Measurements from ENCODE around the gene AP2A2.

AP2A2 gene

DNA sequence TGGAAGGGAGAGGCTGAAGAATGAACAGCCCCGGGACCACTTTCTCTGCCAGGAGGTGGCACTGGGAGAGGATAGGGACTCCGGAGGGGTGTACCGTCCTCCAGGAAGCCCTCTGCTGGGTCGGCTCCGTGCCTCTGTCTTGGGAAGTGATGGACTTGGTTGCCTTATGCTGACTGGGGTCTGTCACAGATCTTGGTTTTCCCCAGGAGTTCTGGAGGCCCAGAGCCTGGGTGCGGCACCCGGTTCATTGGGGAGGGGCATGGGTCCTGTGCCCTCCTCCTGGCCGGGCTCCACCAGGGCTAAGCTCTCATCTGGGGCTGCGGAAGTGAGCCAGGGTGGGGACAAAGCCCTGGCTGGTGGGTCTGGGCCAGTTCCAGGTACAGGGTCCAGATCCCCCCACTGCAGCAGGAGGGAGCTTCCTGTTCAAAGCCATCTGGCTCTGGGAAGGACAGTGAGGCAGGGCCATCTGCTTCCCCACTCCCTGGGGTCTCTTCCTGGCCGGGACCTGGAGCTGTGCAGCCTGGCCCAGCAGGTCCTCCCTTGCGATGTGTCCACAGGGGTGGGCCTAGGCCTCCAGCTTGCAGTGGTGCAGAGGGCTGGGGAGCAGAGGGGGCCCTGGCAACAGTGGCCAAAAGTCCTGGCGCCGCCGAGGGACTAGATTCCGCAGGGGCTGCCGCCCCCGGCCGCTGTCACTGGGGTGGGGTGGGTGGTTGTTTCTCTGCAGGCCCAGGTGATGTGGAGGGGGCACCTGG, 1.1 kb upstream of the AP2A2 start:
- DNase-seq (ENCODE audit: low spot score) = peak; percentile 4

DNA sequence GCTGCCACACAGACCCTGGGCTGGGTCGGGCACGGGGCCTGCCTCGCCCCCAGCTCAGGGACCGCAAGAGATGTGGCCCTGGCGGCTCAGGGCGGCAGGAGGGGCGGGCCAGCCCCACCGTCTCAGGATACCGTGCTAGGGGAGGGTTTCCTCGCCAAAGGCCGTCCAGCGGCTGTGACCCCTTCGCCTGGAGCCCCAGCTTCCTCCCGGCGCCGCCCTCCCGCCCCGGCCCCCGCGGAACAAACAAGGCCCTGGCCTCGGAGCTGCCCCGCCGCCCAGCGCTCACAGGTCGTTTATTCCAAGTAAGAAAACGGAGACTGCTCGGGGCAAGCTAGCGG, 543 bp upstream of the AP2A2 start:
- DNase-seq (ENCODE audit: low spot score) = peak; percentile 7

DNA sequence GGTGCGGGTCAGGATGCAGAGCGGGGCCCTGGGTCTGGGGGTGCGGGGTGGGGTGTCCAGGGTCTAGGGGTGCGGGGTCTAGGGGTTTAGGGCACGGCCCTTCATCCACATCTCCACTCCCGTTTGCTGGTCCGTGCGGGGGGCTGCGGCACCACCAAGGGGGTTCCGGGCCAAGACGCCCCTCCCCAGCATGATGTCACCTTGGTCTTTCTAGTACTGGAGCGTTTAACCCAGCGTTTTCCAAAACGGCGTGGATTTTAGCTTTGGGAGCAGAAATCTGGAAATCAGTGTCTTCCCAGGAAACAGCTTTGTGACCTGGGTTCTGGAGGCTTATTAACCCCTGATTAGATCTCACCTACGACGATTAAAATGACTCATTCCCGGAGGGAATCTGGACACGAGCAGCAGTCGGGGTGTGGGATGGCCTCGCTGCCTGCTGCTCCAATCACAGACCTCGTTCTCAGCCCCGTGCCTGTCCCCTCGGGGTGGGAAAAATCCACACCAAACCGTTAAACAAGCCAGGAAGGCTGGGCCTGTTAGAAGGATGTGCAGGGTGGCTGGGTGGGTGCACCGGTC, 759 bp downstream of the AP2A2 start:
- DNase-seq (ENCODE audit: low spot score) = peak; percentile 43

DNA sequence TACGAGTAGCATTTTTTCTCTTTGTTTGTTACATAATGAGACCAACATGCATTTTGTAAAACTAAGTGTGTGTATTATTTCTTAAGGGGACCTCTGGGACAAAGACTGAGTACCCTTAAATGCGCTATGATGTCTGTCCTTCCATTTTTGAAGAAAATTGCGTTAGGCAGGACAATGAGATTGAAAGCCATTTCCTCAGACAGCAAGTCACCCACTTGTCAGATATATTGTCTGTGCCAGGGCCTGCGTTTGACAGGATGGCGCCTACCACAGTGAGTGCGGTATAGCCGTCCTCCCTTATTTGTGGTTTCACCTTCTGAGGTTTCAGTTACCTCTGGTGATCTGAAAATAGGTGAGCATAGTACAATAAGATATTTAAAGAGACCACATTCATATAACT, 2.2 kb downstream of the AP2A2 start:
- DNase-seq (ENCODE audit: low spot score) = no peak

DNA sequence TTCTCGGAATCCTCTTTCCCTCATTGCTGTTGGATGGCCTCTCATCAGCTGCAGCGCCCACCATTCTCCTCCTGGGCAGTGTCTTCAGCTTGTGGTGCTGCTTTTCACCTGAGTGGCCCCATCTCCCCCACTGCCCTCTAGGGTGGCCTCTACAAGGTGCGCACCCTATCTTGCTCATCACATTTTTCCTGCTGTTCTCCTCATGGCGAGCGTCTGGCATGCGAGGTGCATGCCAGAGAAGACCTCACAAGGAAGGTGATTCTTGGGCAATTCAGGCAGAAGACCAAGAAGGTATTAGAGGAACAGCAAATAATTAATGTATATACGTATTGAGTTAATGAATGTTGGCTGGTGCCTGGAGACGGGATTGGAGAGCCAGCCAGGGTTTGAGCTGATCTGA, 3.1 kb downstream of the AP2A2 start:
- DNase-seq (ENCODE audit: low spot score) = no peak

DNA sequence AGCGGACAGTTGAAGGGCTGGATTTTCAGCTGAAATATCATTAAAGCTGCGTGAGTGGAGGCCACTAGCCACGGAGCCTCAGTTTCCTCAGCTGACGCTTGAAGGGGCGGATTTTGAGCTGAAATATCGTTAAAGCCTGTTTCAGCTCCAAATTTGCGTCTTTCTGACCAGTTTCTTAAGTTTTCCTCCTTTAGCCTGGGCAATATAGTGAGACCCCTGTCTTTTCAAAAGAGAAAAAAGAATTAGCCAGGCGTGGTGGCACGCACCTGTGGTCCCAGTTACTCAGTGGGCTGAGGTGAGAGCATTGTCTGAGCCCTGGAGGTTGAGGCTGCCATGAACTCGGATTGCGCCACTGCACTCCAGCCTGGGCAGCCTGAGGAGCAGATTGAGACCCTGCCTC, 3.7 kb downstream of the AP2A2 start:
- DNase-seq (ENCODE audit: low spot score) = no peak

DNA sequence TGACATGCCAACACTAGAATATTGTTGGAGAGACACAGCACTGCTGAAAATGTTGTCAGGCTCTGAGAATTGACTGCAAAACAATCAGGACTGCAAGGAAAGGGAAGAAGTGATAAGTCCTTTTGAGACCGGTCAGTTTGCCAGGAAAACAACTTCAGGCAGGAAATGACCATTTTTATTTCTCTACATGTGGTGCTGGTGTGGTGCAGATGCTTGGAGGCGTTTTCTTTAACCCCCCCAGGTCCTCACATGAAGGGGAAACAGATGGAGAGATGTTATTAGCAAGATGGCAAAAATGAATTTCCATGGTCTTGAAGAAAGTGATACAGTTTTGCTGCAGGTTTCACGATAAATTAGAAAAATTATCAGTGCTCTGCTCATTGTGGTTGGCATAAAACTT, 5.7 kb downstream of the AP2A2 start:
- DNase-seq (ENCODE audit: low spot score) = no peak

DNA sequence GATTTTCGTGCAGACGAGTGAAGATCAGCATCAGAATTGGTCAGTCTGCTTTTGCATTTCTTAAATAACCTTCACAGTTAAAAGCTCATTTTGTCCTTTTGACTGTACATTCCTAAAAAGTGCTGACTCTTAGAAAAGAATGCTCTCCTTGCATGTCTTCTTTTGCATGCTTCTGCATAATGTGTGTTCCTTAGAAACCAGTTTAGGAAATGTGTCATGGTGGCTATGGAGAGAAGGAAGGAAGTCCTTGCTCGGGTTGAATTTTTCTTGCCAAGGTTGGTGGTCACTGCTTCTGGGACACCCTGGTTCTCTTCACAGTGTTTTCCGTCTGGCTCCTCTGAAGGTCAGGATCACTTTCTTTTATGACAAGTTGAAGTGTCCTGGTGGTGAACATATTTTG, 6.8 kb downstream of the AP2A2 start:
- no peak for DNase-seq (ENCODE audit: low spot score)

DNA sequence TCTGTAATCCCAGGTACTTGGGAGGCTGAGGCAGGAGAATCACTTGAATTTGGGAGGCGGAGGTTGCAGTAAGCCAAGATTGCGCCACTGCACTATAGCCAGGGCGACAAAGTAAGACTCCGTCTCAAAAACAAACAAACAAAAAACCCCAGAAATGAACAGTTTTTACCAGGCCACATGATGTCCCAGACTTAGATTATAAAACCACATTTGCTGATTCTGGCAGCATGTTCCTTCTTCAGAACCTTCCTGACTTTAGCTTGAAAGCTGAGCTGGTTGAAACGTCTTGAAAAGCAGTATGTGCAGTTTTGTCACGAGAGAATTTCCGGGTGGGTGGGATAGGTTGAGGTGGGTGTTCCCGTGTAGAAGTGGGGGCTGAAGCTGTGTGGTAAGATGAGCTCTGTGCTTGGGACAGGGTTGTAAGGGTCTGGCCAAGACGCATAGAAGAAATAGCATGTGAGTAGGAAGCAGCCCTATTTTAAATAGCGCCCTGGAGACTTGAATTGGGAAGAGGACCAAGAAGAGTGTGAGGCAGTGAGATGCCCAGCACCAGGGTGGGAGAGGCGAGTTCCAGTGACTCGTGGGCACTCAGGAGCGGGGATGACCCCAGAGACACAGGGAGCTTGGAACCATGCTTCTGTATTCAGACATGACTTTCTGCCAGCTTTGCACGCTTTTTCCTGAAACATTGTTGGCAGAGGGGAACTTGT, 7.6 kb downstream of the AP2A2 start:
- DNase-seq (ENCODE audit: low spot score) = no peak

DNA sequence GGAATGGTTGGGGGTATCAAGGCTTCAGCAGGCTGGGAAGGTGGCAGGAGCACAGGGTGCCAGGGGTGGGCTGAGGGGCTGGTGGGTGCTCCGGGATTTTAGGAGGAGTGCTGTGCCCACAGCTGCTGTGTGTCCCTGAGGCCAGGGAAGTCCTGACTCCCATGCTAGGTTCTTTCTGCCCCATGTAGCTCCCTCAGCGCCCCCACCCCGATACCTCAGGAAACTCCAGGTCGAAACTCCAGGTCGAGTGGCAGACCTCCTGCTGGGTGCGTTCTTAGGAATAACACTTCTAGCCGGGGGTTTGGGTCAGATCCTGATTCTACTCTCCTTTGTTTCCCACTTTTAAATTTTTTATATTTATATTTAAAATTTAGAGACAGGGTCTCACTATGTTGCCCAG, 8.3 kb downstream of the AP2A2 start:
- DNase-seq (ENCODE audit: low spot score) = no peak

DNA sequence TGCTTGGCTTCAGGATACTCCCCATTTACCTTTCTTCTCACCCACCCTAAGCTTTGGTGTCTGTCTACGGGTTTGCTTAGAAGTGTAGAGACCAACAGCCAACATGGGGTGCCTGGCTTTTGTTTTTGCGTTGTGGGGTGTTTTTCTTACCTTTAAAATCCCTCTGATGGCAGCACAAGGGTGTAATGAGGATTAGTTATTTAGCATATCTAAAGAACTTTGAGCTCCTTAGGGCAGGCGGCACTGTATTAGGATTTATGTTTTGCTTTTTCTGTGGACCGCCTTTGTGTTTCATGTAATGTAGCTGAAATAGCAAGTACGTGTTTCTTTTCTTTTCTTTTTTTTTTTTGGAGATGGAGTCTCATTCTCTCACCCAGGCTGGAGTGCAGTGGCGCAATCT, 8.9 kb downstream of the AP2A2 start:
- no peak for DNase-seq (ENCODE audit: low spot score)

DNA sequence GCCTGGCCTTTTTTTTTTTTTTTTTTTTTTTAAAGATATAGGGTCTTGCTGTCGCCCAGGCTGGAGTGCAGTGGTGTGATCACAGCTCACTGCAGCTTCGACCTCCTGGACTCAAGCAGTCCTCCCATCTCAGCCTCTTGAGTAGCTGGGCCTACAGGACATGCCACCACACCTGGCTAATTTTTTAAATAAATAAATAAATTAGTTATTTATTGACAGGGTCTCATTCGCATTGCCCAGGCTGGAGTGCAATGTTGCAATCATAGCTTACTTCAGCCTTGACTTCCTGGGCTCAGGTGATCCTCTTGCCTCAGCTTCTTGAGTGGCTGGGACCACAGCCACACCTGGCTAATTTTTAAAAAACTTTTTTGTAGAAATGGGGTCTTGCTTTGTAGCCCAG, 10.5 kb downstream of the AP2A2 start:
- DNase-seq (ENCODE audit: low spot score) = no peak

DNA sequence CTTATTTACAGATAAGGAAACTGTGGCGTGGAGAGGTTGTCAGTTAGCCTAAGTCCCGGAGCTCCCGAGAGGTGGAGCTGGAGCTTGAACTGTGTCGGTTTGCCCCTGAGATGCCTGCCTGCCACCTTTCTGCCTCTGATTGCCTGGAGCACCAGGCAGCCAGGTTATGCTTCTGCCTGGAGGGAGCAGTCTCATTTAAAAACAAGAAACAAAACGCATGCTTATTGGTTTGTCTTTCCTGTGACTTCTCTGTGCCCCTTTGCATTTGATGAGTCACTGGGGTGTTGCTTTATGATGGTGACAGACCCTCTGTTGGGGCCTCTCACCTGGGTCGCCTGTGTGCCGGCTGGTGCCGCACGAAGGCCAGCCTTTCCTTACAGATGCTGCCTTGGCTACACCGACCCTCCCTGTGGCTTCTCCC, 12.2 kb downstream of the AP2A2 start:
- DNase-seq (ENCODE audit: low spot score) = no peak

DNA sequence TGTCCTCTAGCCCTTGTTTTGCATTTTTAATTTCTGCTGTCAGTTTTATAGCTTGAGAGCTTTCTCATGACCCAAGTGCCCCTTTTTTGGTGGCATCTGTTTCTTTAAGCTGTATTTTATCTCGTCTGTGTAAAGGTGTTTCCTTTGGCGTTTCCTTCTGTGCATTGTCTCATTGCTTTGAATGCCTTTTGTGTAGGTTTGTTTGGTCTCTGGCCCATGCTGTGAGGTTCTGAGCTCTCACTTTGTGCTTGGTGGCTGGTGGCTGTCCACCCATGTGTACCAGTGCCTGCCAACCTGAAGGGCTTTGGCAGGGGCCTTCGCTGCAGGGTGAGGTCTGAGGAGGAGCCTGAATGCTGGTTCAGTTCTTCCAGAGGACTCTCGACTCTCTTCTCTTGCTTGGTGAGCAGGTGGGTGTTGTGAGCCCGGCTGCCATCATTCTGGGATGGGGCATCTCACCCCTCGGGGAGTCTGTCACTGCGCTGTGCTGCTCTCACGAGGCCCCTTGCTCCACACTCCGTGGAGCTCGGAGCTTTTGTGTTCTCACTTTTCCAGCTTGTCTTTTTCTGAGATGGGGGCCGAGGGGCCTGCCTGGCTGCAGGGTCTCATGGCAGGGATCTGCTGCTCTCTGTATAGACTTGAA, 14.9 kb downstream of the AP2A2 start:
- DNase-seq (ENCODE audit: low spot score) = no peak

DNA sequence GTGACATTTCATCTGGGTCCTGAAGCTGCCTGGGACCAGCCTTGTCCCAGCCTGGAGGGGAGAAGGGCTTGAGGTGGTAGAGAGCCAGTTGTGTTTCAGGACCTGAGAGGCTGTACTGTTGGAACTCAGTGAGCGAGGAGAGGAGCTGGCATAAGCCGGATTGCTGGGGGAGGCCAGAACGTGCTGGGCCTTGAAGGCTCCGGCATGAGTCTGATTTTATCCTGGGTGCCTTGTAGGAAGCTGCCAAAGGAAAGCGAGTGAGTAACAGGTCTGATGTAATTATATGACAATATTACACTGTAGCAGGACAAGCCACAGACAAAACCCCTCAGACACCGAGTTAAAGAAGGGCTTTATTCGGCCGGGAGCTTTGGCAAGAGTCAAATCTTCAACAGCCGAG, 17.2 kb downstream of the AP2A2 start:
- DNase-seq (ENCODE audit: low spot score) = no peak

DNA sequence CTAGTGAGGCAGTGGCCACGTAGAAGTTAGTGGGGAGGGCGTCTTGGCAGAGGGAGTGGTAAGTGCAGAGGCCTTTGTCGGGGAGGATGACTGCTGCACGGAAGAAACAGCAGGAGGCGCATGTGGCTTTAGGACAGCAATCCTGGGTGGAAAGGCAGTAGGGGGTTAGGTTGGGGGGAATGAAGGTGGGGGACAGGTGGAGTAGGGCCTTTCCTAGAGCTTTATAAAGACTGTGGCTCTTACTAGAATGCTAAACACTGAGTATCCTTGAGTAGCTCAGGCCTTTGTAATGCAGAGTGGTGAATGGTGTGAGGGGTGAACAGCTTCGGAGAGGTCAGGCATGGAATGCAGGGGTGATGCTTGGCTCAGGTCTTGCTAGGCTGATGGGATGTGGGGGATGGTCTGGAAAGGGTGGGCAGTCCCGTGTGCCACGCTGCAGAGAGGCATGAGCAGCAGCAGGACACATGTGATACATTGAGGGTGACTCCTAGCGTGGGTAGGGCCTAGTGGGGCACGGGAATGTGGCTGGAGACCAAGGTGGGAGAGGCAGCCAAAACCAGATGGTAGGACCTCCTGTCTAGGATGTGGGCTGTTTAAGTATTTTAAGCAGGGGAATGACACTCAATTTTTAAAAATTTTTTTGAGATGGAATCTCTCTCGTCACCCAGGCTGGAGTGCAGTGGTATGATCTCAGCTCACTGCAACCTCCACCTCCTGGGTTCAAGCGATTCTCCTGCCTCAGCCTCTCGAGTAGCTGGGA, 19.2 kb downstream of the AP2A2 start:
- peak; percentile 74 for DNase-seq (ENCODE audit: low spot score)

DNA sequence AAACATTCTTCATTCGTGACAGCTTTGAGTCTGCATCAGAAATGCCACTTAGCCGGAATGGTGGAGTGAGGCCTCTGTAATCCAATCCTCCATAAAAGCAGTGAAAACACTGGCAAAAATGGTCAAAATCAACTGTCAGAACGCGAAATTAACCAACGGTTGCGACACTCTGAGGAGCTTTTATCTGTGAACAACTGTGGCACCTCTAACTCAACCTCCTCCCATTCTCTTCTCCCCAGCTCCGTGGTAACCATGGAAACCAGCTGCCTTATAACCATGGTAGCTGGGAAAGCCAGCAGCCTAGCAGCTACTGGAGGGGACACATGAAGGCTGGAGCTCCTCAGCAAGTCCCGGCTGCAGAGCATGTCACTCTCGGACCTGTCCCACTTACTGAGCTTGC, 20.3 kb downstream of the AP2A2 start:
- DNase-seq (ENCODE audit: low spot score) = peak; percentile 53

DNA sequence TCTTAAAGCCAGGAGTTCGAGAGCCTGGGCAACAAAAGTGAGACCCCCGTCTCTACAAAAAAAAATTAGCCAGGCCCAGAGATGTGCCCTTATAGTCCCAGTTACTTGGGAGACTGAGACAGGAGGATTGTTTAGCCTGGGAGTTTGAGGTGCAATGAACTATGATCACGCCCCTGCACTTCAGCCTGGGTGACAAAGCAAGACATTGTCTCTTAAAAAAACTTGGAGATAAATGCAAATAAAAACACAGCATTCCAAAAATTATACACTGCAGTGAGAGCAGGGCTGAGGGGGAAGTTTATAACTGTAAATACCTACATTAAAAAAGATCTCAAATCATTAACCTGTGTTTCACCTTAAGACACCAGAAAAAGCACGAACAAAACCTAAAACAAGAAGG, 22.1 kb downstream of the AP2A2 start:
- DNase-seq (ENCODE audit: low spot score) = no peak

DNA sequence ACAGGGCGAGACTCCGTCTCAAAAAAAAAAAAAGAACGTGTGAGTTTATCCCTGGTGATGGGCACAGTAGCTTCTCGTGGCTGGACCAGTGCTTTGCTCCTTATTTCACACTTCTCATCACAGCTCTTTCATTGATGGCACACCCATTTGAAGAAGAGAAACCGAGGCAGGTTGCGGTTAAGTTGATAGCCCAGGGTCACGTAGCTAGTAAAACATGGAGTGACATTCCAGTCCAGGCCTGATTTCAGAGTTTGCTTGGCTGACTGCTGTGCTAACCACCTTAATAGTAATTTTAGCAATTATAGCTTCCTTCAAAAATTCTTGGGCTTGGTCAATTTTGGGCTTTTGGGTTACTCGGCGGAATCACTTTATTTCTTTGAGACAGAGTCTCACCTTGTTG, 25.8 kb downstream of the AP2A2 start:
- no peak for DNase-seq (ENCODE audit: low spot score)

DNA sequence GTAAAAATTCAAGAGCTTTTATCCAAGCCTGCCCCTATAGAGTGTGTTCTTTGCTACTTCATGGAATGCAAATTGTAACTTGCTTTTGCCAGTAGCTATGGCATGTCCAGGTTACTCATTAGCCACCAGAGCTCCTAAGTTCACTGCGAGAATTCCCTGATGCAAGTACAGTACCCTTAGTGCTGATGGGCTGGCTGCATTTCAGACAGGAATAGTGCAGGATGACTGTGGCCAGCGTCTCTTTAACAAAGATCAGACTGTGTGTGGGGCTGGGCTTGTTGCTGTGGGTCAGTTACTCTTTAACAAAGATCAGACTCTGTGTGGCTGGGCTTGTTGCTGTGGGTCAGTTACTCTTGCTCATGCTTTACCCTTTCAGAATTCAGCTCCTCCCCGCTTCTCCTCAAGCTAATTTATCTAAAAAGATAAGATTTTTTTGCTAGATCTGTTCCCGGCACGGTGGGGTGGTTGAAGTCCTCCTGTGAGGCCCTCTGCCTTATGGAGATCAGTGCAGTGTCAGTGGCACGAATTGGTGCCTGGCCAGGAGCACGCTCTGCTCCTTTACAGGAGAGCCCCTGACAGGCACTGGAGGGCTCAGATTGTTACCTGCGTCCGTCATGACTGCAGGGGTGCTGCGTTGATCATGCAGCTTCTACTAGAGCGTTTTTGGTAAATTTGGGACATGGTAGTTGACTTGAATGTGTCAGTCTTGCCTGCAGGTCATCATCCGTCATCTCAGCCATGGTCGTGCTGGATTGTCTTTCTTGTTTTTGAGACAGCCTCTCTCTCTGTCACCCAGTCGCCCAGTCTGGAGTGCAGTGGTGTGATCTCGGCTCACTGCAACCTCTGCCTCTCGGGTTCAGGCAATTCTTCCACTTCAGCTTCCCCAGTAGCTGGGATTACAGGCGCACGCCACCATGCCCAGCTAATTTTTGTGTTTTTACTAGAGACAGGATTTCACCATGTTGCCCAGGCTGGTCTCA, 27.0 kb downstream of the AP2A2 start:
- DNase-seq (ENCODE audit: low spot score) = no peak

DNA sequence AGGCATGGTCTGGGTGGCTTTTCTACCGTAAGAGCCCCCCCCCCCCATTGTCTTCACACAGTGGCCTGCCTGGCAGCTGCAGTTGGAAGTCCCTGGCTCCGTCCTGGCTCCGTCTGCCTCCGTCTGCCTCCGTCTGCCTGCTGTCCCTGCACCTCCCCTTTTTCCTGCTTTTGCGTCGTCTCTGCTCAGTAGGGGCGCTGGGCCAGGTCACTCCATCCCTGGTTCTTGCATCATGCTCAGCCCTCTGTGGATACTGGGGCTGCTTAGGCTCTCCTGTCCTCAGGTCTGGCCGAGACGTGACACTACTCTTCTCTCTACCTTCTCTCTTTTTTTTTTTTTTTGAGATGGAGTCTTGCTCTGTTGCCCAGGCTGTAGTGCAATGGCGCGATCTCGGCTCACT, 27.8 kb downstream of the AP2A2 start:
- DNase-seq (ENCODE audit: low spot score) = no peak
